GM10266 (cell line): Measurements from ENCODE around the gene ATG4C.

Experiments
- DNase-seq: peaks from one replicate; pipeline ENCODE4 v3.0.0; 2012; ENCODE audit errors: extremely low spot score
- CTCF ChIP-seq: IDR thresholded peaks from 2 replicates; pipeline ENCODE4 v1.5.1; 2012; ENCODE audit warnings: mild to moderate bottlenecking, low read depth; ENCODE audit not compliant: control insufficient read depth, insufficient read depth; ENCODE audit errors: missing control alignments

The ATG4C gene

GRCh38 chr1:62903982-62904855, 120.3 kb downstream of the ATG4C start:
- TF ChIP-seq CTCF, result no peak
- DNase-seq, result no peak

- no peak for TF ChIP-seq CTCF
Measured at GRCh38 chr1:62904856-62905225, 120.9 kb downstream of the ATG4C start.

GRCh38 chr1:62905309-62905708, 121.4 kb downstream of the ATG4C start:
- no peak for TF ChIP-seq CTCF
- DNase-seq, result no peak

More at GRCh38 chr1:62904856-62905225, 120.9 kb downstream of the ATG4C start:
- no peak for DNase-seq

- DNase-seq, result no peak
- no peak for TF ChIP-seq CTCF
Measured at GRCh38 chr1:62905872-62906271, 121.9 kb downstream of the ATG4C start.

GRCh38 chr1:62906428-62906886, 122.5 kb downstream of the ATG4C start:
- DNase-seq, result no peak
- TF ChIP-seq CTCF, result peak; percentile 33

GRCh38 chr1:62908168-62908695, 124.3 kb downstream of the ATG4C start:
- no peak for TF ChIP-seq CTCF
- DNase-seq, result no peak
